Activated naive CD4-positive, alpha-beta T cell treated with anti-CD3 and anti-CD28 coated beads, Interleukin-2, amount 10 ng/mL, durations not matched to agents 7 days and 5 days (primary cell): Measurements from ENCODE around the gene CNNM2.
A peak's percentile ranks its signal among the peaks of the same experiment; 100 is the strongest.
"Not testable (repeated sequence)": the region's sequence is repeated elsewhere in the genome, so short reads cannot be mapped to it uniquely, and the experiment has no call there.

ENCODE experiments used
- CTCF ChIA-PET: fragments of 350-600 bp; sonication (Branson Sonifier 250); formaldehyde crosslinking; loops from one replicate; lab custom pipeline; 2021; ENCODE audit warnings: antibody characterized with exemption; lab: Charles Lee
- DNase-seq: peaks from one replicate; pipeline ENCODE4 v3.0.0-alpha.2; 2020
- H3K27ac Mint-ChIP-seq: one replicate; pipeline ENCODE4 v1.8.0; 2021; ENCODE audit warnings: mild to moderate bottlenecking, moderate library complexity, mixed read lengths
- H3K27me3 Mint-ChIP-seq: one replicate; pipeline ENCODE4 v1.8.0; 2021; ENCODE audit warnings: mild to moderate bottlenecking, mixed read lengths
- H3K36me3 Mint-ChIP-seq: one replicate; pipeline ENCODE4 v1.8.0; 2021; ENCODE audit warnings: mixed read lengths
- H3K4me1 Mint-ChIP-seq: one replicate; pipeline ENCODE4 v1.8.0; 2021; ENCODE audit warnings: mixed read lengths
- H3K4me3 Mint-ChIP-seq: one replicate; pipeline ENCODE4 v1.8.0; 2021; ENCODE audit warnings: mild to moderate bottlenecking, moderate library complexity, mixed read lengths
- H3K9me3 Mint-ChIP-seq: one replicate; pipeline ENCODE4 v1.8.0; 2021; ENCODE audit warnings: mixed read lengths

Gene CNNM2

DNA sequence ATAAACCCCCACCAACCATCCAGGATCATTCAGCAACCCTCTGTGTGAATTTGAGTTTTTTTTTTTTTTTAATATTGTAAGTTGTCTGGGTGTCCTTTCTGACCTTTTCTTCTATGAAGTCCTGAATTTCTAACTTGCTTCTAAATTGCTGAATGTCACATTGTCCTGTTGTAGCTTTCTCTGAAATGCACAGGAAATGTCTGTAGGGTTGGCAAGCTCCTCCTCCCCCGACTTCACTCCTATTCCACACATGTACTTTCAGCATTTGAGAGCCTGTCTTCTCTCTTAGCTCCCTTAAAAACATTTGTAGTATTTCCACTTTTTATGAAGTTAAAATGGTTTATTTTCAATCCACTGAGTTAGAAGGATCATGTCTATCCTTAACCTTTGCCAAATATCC, 3.3 kb upstream of the CNNM2 start:
- no peak overlapping the region for H3K4me3 Mint-ChIP-seq
- peaks cover 31% of the 10 kb centered on the region for H3K27me3 Mint-ChIP-seq
- H3K4me1 Mint-ChIP-seq, result peaks cover 38% of the 10 kb centered on the region
- H3K27ac Mint-ChIP-seq, result no peak overlapping the region
- CTCF ChIA-PET, result interaction anchor here (0.6 to 2.0 kb wide), 6 partner anchors 13 to 330 kb away, joined by 3 to 10 read pairs (median 5); no protein-coding TSS in a partner anchor
- H3K9me3 Mint-ChIP-seq, result peaks cover 2% of the 10 kb centered on the region
- H3K36me3 Mint-ChIP-seq, result peaks cover 4% of the 10 kb centered on the region
- DNase-seq, result peak; percentile 37

DNA sequence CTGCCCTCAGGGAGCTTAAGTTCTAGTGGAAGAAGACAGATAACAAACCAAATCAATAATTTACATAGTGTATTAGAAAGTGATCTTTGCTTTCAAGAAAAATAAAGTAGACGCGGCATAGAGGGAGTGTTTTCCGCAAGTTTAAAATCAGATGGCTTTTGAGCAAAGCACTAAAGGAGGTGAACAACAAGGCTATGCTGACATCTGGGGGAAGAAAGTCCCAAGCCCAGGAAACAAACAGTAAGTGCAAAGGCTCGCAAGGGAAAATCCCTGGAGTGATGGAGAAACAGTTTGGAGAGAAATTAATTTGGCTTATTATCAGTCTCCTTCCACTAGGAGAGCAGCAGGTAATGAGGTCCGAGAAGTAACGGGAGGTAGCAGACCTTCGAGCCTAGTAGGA, 1.9 kb upstream of the CNNM2 start:
- peaks cover 2% of the 10 kb centered on the region for H3K9me3 Mint-ChIP-seq
- H3K36me3 Mint-ChIP-seq, result peaks cover 13% of the 10 kb centered on the region
- DNase-seq, result no peak
- peaks cover 52% of the 10 kb centered on the region for H3K4me1 Mint-ChIP-seq
- H3K4me3 Mint-ChIP-seq, result peak overlapping the region; percentile 51
- CTCF ChIA-PET, result interaction anchor here (1.3 to 2.5 kb wide), 5 partner anchors 147 to 418 kb away, joined by 3 to 69 read pairs (median 26); no protein-coding TSS in a partner anchor
- no peak overlapping the region for H3K27ac Mint-ChIP-seq
- peaks cover 31% of the 10 kb centered on the region for H3K27me3 Mint-ChIP-seq

DNA sequence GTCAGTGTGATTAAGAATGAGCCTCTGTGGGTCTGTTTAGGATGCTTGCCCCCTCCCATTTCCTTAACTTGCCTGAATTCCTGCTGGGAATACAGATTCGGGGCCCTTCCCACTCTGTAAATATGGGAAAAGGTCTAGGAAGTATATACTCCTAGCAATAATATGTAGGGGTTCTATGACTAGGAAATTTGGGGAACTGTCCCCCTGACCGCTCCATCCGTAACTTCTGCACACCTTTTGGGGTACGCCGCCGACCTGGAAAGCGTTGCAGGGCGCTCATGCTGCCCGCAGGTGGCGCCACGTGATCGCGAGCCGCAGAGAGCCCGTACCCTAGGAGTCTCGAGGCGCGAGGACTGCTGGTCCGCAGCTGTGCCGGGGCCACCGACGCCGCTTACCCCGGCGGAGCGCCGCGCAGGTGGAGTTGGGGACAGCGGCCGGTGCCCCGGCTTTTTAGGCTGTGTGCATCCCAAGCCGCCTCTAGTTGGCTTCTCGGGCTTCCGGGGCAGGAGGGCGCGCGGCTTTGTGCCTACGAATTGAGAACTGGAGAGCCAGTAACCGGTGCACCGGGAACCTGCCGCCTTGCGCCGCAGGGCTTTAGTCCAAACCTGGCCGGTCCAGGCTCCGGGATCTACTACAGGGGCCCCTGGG, 656 bp upstream of the CNNM2 start:
- DNase-seq, result peak; percentile 85
- Mint-ChIP-seq H3K36me3 (peaks cover 15% of the 10 kb centered on the region), H3K4me1 (peaks cover 63% of the 10 kb centered on the region), H3K27me3 (peaks cover 22% of the 10 kb centered on the region), H3K9me3 (peaks cover 2% of the 10 kb centered on the region), H3K27ac (peak overlapping the region; percentile 93), H3K4me3 (peak overlapping the region; percentile 91)
- CTCF ChIA-PET, result interaction anchor here (0.6 to 2.5 kb wide), 25 partner anchors 15 to 568 kb away, joined by 3 to 69 read pairs (median 4); partner anchors contain the start of genes INA and TAF5

DNA sequence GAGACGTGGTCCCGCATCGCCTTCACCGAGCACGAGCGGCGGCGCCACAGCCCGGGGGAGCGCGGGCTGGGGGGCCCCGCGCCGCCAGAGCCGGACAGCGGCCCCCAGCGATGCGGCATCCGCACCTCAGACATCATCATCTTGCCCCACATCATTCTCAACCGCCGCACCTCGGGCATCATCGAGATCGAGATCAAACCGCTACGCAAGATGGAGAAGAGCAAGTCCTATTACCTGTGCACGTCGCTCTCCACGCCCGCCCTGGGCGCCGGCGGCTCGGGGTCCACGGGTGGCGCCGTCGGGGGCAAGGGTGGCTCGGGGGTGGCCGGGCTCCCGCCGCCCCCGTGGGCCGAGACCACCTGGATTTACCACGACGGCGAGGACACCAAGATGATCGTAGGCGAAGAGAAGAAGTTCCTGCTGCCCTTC, 737 bp downstream of the CNNM2 start:
- peaks cover 2% of the 10 kb centered on the region for H3K9me3 Mint-ChIP-seq
- H3K36me3 Mint-ChIP-seq, result peaks cover 15% of the 10 kb centered on the region
- CTCF ChIA-PET, result interaction anchor here (0.5 to 2.5 kb wide), 7 partner anchors 17 to 326 kb away, joined by 4 to 69 read pairs (median 14); no protein-coding TSS in a partner anchor
- H3K27ac Mint-ChIP-seq, result peak overlapping the region; percentile 93
- peak; percentile 64 for DNase-seq
- H3K4me1 Mint-ChIP-seq, result peaks cover 71% of the 10 kb centered on the region
- peaks cover 10% of the 10 kb centered on the region for H3K27me3 Mint-ChIP-seq
- peak overlapping the region; percentile 91 for H3K4me3 Mint-ChIP-seq

DNA sequence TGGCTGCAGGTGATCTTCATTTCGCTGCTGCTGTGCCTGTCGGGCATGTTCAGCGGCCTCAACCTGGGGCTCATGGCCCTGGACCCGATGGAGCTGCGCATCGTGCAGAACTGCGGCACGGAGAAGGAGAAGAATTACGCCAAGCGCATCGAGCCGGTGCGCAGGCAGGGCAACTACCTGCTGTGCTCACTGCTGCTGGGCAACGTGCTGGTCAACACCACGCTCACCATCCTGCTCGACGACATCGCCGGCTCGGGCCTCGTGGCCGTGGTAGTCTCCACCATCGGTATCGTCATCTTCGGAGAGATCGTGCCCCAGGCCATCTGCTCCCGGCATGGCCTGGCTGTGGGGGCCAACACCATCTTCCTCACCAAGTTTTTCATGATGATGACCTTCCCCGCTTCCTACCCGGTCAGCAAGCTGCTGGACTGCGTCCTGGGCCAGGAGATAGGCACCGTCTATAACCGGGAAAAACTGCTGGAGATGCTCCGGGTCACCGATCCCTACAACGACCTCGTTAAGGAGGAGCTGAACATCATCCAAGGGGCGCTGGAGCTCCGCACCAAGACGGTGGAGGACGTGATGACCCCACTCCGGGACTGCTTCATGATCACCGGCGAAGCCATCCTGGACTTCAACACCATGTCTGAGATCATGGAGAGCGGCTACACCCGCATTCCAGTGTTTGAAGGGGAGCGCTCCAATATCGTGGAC, 1.3 kb downstream of the CNNM2 start:
- Mint-ChIP-seq H3K4me3 (peak overlapping the region; percentile 91), H3K27me3 (peaks cover 10% of the 10 kb centered on the region), H3K36me3 (peaks cover 15% of the 10 kb centered on the region), H3K27ac (no peak overlapping the region), H3K9me3 (peaks cover 2% of the 10 kb centered on the region), H3K4me1 (peaks cover 67% of the 10 kb centered on the region)
- CTCF ChIA-PET, result interaction anchor here (0.5 to 1.9 kb wide), 3 partner anchors 94 to 325 kb away, joined by 3 to 11 read pairs (median 4); no protein-coding TSS in a partner anchor
- peak; percentile 43 for DNase-seq

DNA sequence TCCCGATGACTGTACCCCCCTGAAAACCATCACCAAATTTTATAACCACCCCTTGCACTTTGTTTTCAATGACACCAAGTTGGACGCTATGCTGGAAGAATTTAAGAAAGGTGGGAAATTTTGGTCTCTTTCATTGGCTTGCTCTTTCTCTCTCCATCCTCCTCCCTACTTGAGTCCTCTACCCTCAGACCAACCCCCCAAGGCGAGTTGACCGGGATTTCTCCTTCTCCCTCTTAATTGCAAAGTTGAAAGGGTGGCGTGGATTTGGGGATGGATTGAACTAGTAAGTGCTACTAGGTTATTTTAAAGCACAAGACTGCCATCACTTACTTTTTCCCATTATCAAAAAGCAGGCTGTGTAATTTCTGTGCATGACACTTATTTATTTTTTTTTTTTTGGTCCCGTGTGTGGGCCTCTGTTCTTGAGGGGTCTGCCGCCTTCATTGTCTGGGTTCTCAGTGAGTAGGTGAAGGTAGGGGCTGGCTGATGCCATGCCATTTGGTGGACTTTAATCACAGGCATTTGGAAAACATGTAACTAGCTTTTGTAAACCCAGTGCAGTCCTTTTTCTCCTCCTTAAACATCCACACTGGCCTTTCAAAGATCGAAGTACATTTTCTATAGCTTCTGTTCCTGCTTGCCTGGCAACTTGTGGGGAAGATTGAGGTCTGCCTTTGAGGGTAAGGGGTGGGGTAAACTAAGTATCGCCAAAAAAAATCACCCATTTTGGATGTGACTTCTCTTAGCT, 2.1 kb downstream of the CNNM2 start:
- Mint-ChIP-seq H3K27ac (peak overlapping the region; percentile 53), H3K4me3 (peak overlapping the region; percentile 91), H3K36me3 (peaks cover 15% of the 10 kb centered on the region), H3K4me1 (peaks cover 61% of the 10 kb centered on the region), H3K9me3 (no peaks in the 10 kb centered on the region), H3K27me3 (peaks cover 7% of the 10 kb centered on the region)
- CTCF ChIA-PET, result interaction anchor here (1.5 to 1.9 kb wide), 3 partner anchors 134 to 324 kb away, joined by 4 to 11 read pairs (median 4); no protein-coding TSS in a partner anchor
- DNase-seq, result no peak

DNA sequence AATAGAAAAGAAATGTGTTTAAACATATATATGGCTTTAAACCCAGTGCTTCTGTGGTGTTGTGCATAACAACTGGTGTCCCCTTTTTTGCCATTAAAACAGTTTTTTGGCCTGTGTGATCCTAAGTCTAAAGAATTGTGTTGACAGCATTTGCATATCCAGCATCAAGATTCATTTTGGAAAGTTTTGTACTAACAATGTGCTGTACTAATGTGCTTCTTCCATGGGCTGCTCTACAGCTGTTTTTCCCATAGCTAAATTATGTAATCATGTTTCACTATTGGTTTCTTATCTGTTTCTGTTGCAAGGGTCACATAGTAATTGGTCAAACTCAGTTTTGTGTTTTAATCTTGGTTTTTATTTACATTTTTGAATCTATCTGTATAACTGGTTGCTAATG, 5.5 kb downstream of the CNNM2 start:
- H3K36me3 Mint-ChIP-seq, result peaks cover 22% of the 10 kb centered on the region
- DNase-seq, result no peak
- no peak overlapping the region for H3K4me3 Mint-ChIP-seq
- peaks cover 51% of the 10 kb centered on the region for H3K4me1 Mint-ChIP-seq
- H3K27ac Mint-ChIP-seq, result no peak overlapping the region
- H3K9me3 Mint-ChIP-seq, result no peaks in the 10 kb centered on the region
- CTCF ChIA-PET, result no interaction called here
- peaks cover 7% of the 10 kb centered on the region for H3K27me3 Mint-ChIP-seq

DNA sequence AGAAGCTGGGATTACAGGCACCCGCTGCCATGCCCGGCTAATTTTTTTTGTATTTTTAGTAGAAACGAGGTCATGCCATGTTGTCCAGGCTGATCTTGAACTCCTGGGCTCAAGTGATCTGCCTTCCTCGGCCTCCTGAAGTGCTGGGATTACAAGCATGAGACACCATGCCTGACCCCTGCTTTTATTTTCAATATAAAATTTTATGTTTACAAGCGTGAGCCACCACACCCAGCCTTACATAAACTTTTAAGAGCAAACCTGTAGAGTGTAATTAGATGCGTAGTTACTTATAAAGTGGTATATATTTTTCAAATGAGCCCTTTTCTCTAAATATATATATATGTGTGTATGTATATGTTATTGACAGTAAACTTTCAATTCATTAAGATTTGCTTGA, 8.7 kb downstream of the CNNM2 start:
- Mint-ChIP-seq H3K4me1 (peaks cover 21% of the 10 kb centered on the region), H3K27me3 (no peaks in the 10 kb centered on the region), H3K9me3 (no peaks in the 10 kb centered on the region), H3K27ac (no peak overlapping the region), H3K36me3 (peaks cover 9% of the 10 kb centered on the region), H3K4me3 (no peak overlapping the region)
- no peak for DNase-seq
- CTCF ChIA-PET, result no interaction called here

DNA sequence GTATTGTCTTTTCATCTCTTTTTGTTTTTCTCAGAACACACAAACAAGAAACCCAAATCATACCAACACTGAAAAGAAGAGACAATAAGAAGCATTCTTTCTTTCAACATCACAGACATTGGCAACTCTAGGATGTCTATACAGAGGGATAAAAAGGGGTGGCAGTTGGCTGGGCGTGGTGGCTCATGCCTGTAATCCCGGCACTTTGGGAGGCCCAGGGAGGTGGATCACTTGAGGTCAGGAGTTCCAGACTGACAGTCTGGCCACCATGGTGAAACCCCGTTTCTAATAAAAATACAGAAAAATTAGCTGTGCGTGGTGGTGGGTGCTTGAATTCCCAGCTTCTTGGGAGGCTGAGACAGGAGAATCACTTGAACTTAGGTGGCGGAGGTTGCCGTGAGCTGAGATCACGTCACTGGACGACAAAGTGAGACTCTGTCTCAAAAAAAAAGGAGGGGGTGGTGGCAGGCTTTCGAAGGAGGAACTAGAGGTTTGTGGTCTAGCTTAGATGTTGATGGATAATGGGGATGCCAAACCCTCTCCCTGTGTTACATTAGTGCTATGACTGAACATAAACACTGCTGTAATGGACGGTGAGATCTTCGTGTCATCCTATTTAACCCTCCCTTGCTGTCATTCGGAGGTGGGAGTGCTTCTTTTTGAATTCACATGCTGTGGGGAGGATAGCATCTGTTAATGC, 9.4 kb downstream of the CNNM2 start:
- DNase-seq, result no peak
- Mint-ChIP-seq H3K4me3 (no peak overlapping the region), H3K36me3 (peaks cover 7% of the 10 kb centered on the region), H3K27me3 (no peaks in the 10 kb centered on the region), H3K27ac (no peak overlapping the region), H3K4me1 (peaks cover 16% of the 10 kb centered on the region), H3K9me3 (no peaks in the 10 kb centered on the region)
- CTCF ChIA-PET, result no interaction called here

DNA sequence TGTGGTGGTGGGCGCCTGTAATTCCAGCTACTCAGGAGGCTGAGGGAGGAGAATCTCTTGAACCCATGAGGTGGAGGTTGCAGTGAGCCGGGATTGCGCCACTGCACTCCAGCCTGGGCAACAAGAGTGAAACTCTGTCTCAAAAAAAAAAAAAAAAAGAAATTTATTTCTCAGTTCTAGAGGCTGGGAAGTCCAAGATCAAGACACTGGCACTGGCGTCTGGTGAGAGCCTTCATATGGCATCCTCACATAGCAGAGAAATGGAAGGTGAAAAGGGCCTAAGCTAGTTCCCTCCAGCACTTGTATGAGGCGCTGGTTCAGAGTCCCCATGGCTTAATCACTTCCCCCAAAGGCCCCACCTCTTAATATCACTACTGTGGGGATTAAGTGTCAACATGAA, 10.3 kb downstream of the CNNM2 start:
- DNase-seq, H3K27ac Mint-ChIP-seq, H3K9me3 Mint-ChIP-seq, H3K4me3 Mint-ChIP-seq, H3K36me3 Mint-ChIP-seq, H3K27me3 Mint-ChIP-seq: not testable (repeated sequence)
- H3K4me1 Mint-ChIP-seq, result peaks cover 10% of the 10 kb centered on the region
- CTCF ChIA-PET, result interaction anchor here (0.6 kb wide), 1 partner anchor 379 kb away, joined by 3 read pairs; no protein-coding TSS in a partner anchor

DNA sequence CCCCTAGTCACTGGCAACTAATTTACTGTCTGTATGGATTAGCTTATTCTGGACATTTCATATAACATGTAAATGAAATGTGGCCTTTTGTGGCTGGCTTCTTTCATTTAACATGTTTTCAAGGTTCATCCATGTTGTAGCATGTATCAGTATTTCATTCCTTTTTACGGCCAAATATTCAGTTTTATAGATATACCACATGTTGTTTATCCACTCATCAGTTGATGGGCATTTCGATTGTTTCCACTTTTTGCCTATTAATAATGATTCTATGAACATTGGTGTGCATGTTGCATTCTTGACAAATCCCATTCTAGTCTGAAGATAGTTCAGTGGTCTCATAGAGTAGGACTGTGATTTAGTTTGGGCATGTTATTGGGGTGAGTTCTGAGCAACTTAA, 12.6 kb downstream of the CNNM2 start:
- DNase-seq, result no peak
- Mint-ChIP-seq H3K4me3 (no peak overlapping the region), H3K27ac (no peak overlapping the region), H3K4me1 (peaks cover 8% of the 10 kb centered on the region), H3K36me3 (peaks cover 8% of the 10 kb centered on the region), H3K27me3 (no peaks in the 10 kb centered on the region), H3K9me3 (no peaks in the 10 kb centered on the region)
- CTCF ChIA-PET, result no interaction called here

DNA sequence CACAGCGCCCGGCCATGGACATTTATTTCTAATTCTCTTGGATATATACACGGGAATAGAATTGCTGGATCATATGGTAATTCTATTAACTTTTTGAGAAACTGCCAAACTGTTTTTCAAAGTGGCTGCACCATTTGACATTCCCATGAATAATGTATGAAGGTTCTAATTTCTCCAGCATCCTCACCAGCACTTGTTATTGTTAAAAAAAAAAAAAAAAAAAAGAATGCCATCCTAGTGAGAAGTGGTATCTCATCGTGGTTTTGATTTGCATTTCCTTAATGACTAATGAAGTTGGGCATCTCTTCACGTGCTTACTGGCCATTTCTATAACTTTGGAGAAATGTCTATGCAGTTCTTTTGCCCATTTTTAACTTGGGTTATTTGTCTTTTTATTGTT, 13.5 kb downstream of the CNNM2 start:
- Mint-ChIP-seq H3K27me3 (no peaks in the 10 kb centered on the region), H3K9me3 (no peaks in the 10 kb centered on the region), H3K4me3 (no peak overlapping the region), H3K36me3 (peaks cover 8% of the 10 kb centered on the region), H3K27ac (no peak overlapping the region), H3K4me1 (peaks cover 17% of the 10 kb centered on the region)
- no peak for DNase-seq
- CTCF ChIA-PET, result no interaction called here

DNA sequence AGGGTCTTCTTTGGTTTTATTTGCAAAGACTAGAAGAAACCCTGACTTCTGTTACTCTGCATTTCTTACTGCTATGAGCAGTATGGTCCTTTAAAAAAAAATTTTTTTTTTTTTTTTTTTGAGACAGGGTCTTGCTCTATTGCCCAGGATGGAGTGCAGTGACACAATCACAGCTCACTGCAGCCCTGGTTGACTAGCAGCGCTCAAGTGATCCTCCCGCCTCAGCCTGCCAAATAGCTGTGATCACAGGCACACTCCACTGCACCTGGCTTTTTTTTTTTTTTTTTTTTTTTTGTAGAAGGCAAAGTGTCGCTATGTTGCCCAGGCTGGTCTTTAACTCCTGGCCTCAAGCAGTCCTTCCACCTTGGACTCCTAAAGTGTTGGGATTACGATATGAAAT, 17.4 kb downstream of the CNNM2 start:
- peaks cover 15% of the 10 kb centered on the region for H3K4me1 Mint-ChIP-seq
- H3K27me3 Mint-ChIP-seq, result no peaks in the 10 kb centered on the region
- no peak overlapping the region for H3K27ac Mint-ChIP-seq
- CTCF ChIA-PET, result no interaction called here
- DNase-seq, result no peak
- H3K4me3 Mint-ChIP-seq, result no peak overlapping the region
- H3K36me3 Mint-ChIP-seq, result peaks cover 1% of the 10 kb centered on the region
- H3K9me3 Mint-ChIP-seq, result no peaks in the 10 kb centered on the region
